GM12878 (cell line): Measurements from ENCODE around the gene PIAS1. TPM values are rescaled to one million over a fixed set of nuclear protein-coding genes. Genes with fewer than 3 reads are reported as not detected.

Source experiments
- ATAC-seq: fragments of 200-7000 bp; cut with Tn5 transposase; 3 replicates; pipeline ENCODE4 v1.9.1; 2020; ENCODE audit warnings: mild to moderate bottlenecking, moderate library complexity
- BruUV-seq: library from RNA; stranded (reverse); fragments of 400-500 nt; replicated peaks from 2 replicates; lab custom pipeline; 2021; lab: Mats Ljungman, UMichigan
- CTCF ChIA-PET: fragments of 300-600 bp; sonication (Branson Sonifier 250); formaldehyde crosslinking; extraction: SDS; loops from one replicate; lab custom pipeline; 2021; ENCODE audit warnings: inconsistent platforms; lab: Yijun Ruan, JAX
- POLR2A ChIA-PET: fragments of 350-600 bp; formaldehyde crosslinking; extraction: SDS; loops from one replicate; lab custom pipeline; 2021; ENCODE audit warnings: inconsistent platforms; lab: Charles Lee
- RAD21 ChIA-PET: fragments of 300-600 bp; sonication (Branson Sonifier 250); formaldehyde crosslinking; loops from one replicate; lab custom pipeline; 2023; ENCODE audit warnings: antibody characterized with exemption; ENCODE audit not compliant: unreplicated experiment; lab: Charles Lee
- SMC1A ChIA-PET: fragments of 300-600 bp; sonication (Branson Sonifier 250); formaldehyde crosslinking; loops from one replicate; lab custom pipeline; 2023; ENCODE audit not compliant: unreplicated experiment, uncharacterized antibody; lab: Charles Lee
- DNase-seq: peaks from one replicate; pipeline ENCODE4 v3.0.0-alpha.2; 2011; ENCODE audit warnings: low read depth, low spot score
- FAIRE-seq: peaks from 3 replicates; lab custom pipeline; 2011; peaks lifted over from hg19 to GRCh38; lab: Jason Lieb, UNC
- H2AFZ ChIP-seq: 2 replicates; pipeline ENCODE4 v1.6.0; 2011; ENCODE audit warnings: low read depth, low read length, control low read depth; ENCODE audit not compliant: control insufficient read depth
- H3K27ac ChIP-seq: 2 replicates; pipeline ENCODE4 v1.5.1; 2011; ENCODE audit warnings: control low read depth; ENCODE audit not compliant: control insufficient read depth, insufficient read depth
- H3K27me3 ChIP-seq, 2 experiments: replicated peaks in 1 of 2; 2 replicates each; pipeline versions ENCODE4 v1.6.0 to v1.6.1; 2011; ENCODE audit warnings: low read length in 1 of 2; ENCODE audit not compliant: control insufficient read depth in 2 of 2, insufficient read depth in 2 of 2
- H3K36me3 ChIP-seq, 2 experiments: 2 replicates each; pipeline ENCODE4 v1.5.1; 2011; ENCODE audit warnings: low read length in 1 of 2; ENCODE audit not compliant: control insufficient read depth in 2 of 2, insufficient read depth in 2 of 2
- H3K4me1 ChIP-seq: 2 replicates; pipeline ENCODE4 v1.6.1; 2011; ENCODE audit warnings: mild to moderate bottlenecking, low read length, moderate library complexity, mixed read lengths; ENCODE audit not compliant: control insufficient read depth, insufficient read depth
- H3K4me2 ChIP-seq: 2 replicates; pipeline ENCODE4 v1.6.0; 2011; ENCODE audit warnings: control low read depth; ENCODE audit not compliant: control insufficient read depth, insufficient read depth
- H3K4me3 ChIP-seq: fragments of 200-600 bp; sonication (generic); 2 replicates; pipeline ENCODE4 v1.5.1; 2016
- H3K79me2 ChIP-seq: 2 replicates; pipeline ENCODE4 v1.6.0; 2011; ENCODE audit warnings: low read length; ENCODE audit not compliant: control insufficient read depth, insufficient read depth
- H3K9ac ChIP-seq: 2 replicates; pipeline ENCODE4 v1.8.0; 2011; ENCODE audit warnings: low read length, control low read depth, mixed read lengths; ENCODE audit not compliant: control insufficient read depth, insufficient read depth
- H3K9me3 ChIP-seq: replicated peaks from 3 replicates; pipeline ENCODE4 v1.5.1; 2011; ENCODE audit warnings: mild to moderate bottlenecking, low read length; ENCODE audit not compliant: control insufficient read depth, insufficient read depth
- H4K20me1 ChIP-seq: 2 replicates; pipeline ENCODE4 v1.6.0; 2011; ENCODE audit not compliant: control insufficient read depth, insufficient read depth
- IKZF1 ChIP-seq: fragments of 450-650 bp; conservative IDR thresholded peaks from 2 replicates; pipeline ENCODE4 v1.6.1; 2017; ENCODE audit warnings: antibody characterized with exemption, mild to moderate bottlenecking
- POLR2AphosphoS2 ChIP-seq: IDR thresholded peaks from 2 replicates; pipeline ENCODE4 v1.6.1; 2011; ENCODE audit warnings: low read depth, mild to moderate bottlenecking, low read length, improper control_type of control experiment, moderate library complexity
- RB1 ChIP-seq: fragments of 450-650 bp; formaldehyde crosslinking; IDR thresholded peaks from 2 replicates; pipeline ENCODE4 v1.6.1; 2017; ENCODE audit warnings: mild to moderate bottlenecking, borderline replicate concordance
- SPI1 ChIP-seq: IDR thresholded peaks from 2 replicates; pipeline ENCODE4 v1.6.1; 2011; ENCODE audit warnings: low read depth, mild to moderate bottlenecking, low read length, moderate library complexity, borderline replicate concordance; ENCODE audit not compliant: insufficient read depth
- WGBS: methylation state at CpG from one replicate; pipeline ENCODE4 v1.1.6; 2016; ENCODE audit warnings: low lambda C conversion rate; ENCODE audit not compliant: insufficient replicate concordance, insufficient coverage; ENCODE audit errors: missing lambda C conversion rate; 5-methylcytosine and 5-hydroxymethylcytosine counted together
- in situ Hi-C: fragments of 300-500 bp; cut with MboI; formaldehyde crosslinking; loops from 9 replicates; pipeline ENCODE4 v1.14.3; 2018; ENCODE audit warnings: mixed read lengths
- intact Hi-C: fragments of 100-400 bp; cut with micrococcal nuclease; formaldehyde crosslinking; loops from one replicate; pipeline ENCODE4 v1.14.2; 2022; ENCODE audit not compliant: unreplicated experiment
- polyA plus RNA-seq, 11 experiments: library from polyadenylated mRNA; depleted of rRNA in 4 of 11; unstranded in 6 of 11; stranded (reverse) in 5 of 11; fragments of >200 nt; fragmentation: Nextera tagmentation in 4 of 11; fragmentation: Illumina TruSeq in 1 of 11; extraction: Ambion mirVana in 4 of 11; extraction: Trizol in 1 of 11; gene quantifications; 1 replicate in 1 of 11; 2 replicates in 10 of 11; pipeline versions ENCODE4 v1.2.1 to v1.2.3, GENCODE V29; 2011 to 2016; ENCODE audit warnings: inconsistent platforms in 2 of 11, missing spikeins in 2 of 11, low read depth in 1 of 11
- total RNA-seq, 4 experiments: library from RNA; depleted of rRNA in 3 of 4; stranded (reverse); fragments of >200 nt in 3 of 4; fragmentation: Illumina TruSeq in 1 of 4; extraction: Trizol in 1 of 4; gene quantifications; 2 replicates each; pipeline versions ENCODE4 v1.2.1 to v1.2.3, GENCODE V29; 2013 to 2021

Gene PIAS1
- total and polyA plus RNA-seq, 10 of the 15 experiments (the other 5 are each of a cell fraction or from before 2014, with no cell fraction given) = 20.2 to 96.3 (median 37.0) TPM

GRCh38 chr15:68232449-68232848 lies 178.3 kb downstream of the PIAS1 start:
- no peak overlapping the region for H3K4me2 ChIP-seq
- no peak for FAIRE-seq
- POLR2A ChIA-PET = no interaction called here

DNA sequence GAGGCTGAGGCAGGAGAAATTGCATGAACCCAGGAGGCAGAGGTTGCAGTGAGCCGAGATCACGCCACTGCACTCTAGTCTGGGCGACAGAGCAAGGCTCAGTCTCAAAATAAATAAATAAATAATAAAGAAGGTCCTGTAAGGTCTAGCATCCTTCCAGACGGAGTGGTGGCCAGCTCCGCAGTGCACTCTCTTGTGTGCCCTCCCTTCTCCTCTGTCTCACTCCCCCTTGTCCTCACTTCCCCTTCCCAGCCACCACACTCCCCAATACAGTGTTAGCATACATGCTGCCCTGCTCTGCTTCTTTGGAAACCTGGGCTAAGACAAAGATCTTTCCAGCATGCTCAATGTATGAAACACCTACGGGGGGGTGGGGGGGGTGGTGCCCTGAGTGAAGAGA lies 178.8 kb downstream of the PIAS1 start:
- no peaks in the 10 kb centered on the region for H3K27me3 ChIP-seq
- H3K4me3 ChIP-seq = no peak overlapping the region
- no peak overlapping the region for H3K4me2 ChIP-seq
- TF ChIP-seq SPI1 = peak; percentile 81; the same call in 1 of the 2 replicates
- TF ChIP-seq POLR2AphosphoS2 = no peak
- no peak overlapping the region for H3K9ac ChIP-seq
- no peak overlapping the region for H2AFZ ChIP-seq
- intact Hi-C loops = no loop called here
- peaks cover 14% of the 10 kb centered on the region for H3K79me2 ChIP-seq
- no TSS peak for BruUV-seq
- CTCF ChIA-PET = interaction anchor here (0.8 kb wide), 1 partner anchor 20 kb away, joined by 3 read pairs; no protein-coding TSS in a partner anchor
- peaks cover 12% of the 10 kb centered on the region for H3K4me1 ChIP-seq
- ATAC-seq (no peak), DNase-seq (no peak), FAIRE-seq (no peak)
- SMC1A ChIA-PET = interaction anchor here (2.3 kb wide), 1 partner anchor 20 kb away, joined by 7 read pairs; no protein-coding TSS in a partner anchor
- in situ Hi-C loops = no loop called here
- H3K36me3 ChIP-seq = no peaks in the 10 kb centered on the region
- RAD21 ChIA-PET = no interaction called here
- no peaks in the 10 kb centered on the region for H3K9me3 ChIP-seq
- POLR2A ChIA-PET = no interaction called here
- WGBS = 72% methylated on average over 6 of the region's 6 CpGs
- H3K27ac ChIP-seq = no peak overlapping the region
- H4K20me1 ChIP-seq = no peaks in the 10 kb centered on the region

More at GRCh38 chr15:68232449-68232848, 178.3 kb downstream of the PIAS1 start:
- Histone ChIP-seq H3K9ac (no peak overlapping the region), H3K27ac (no peak overlapping the region), H3K27me3 (no peaks in the 10 kb centered on the region), H3K4me1 (peaks cover 17% of the 10 kb centered on the region), H3K4me3 (no peak overlapping the region), H2AFZ (no peak overlapping the region), H4K20me1 (no peaks in the 10 kb centered on the region), H3K79me2 (peaks cover 19% of the 10 kb centered on the region), H3K9me3 (no peaks in the 10 kb centered on the region), H3K36me3 (no peaks in the 10 kb centered on the region)
- WGBS = 69% methylated on average over 6 of the region's 6 CpGs
- TF ChIP-seq RB1 (no peak), IKZF1 (0 out of 2 replicates have a peak, but pooled peaks have one; percentile 24)
- in situ Hi-C loops (no loop called here), intact Hi-C loops (no loop called here)
- BruUV-seq = no TSS peak
- ChIA-PET SMC1A (interaction anchor here (2.3 kb wide), 1 partner anchor 21 kb away, joined by 7 read pairs; no protein-coding TSS in a partner anchor), RAD21 (no interaction called here), CTCF (interaction anchor here (1.0 to 1.4 kb wide), 2 partner anchors 71 to 74 kb away, joined by 4 to 7 read pairs; no protein-coding TSS in a partner anchor)
- ATAC-seq (no peak), DNase-seq (no peak)
